Measurements from ENCODE around the gene GSTO2.
"Not testable (repeated sequence)": the region's sequence is repeated elsewhere in the genome, so short reads cannot be mapped to it uniquely, and the experiment has no call there.

The GSTO2 gene
- 0.96 to 3.1 (median 1.9) reads per million in 9 experiments for total RNA-seq

- H3K4me1 Mint-ChIP-seq (ENCODE audit: low read depth in 2 of 2), result peaks cover 21 to 37% of the 10 kb centered on the region in 2 donors
- peak within 1 kb of the TSS; percentile 96 to 98 for H3K27ac Mint-ChIP-seq
- H3K27me3 Mint-ChIP-seq, result no peaks in the 10 kb centered on the region
- peaks cover 48% of the 10 kb centered on the region for H3K36me3 Mint-ChIP-seq (ENCODE audit: insufficient read depth)
- DNase-seq, result peak; percentile 95 to 96 (median 96)
- ATAC-seq (replicated peaks), result peak; percentile 85
- H3K9me3 Mint-ChIP-seq, result no peaks in the 10 kb centered on the region
- H3K4me3 Mint-ChIP-seq, result peak within 1 kb of the TSS; percentile 85 to 88
Measured at GRCh38 chr10:104268713-104269645, at the start of gene GSTO2. Gene GSTO2 (plus strand): TSS chr10:104269184. CDS start chr10:104274916, 5,732 bp downstream.

GRCh38 chr10:104220522-104220921, 48.5 kb upstream of the GSTO2 start:
- H3K4me3 Mint-ChIP-seq, result no peak overlapping the region
- DNase-seq (no peak), ATAC-seq (replicated peaks) (no peak)
- no peaks in the 10 kb centered on the region for H3K9me3 Mint-ChIP-seq
- H3K4me1 Mint-ChIP-seq (ENCODE audit: low read depth in 2 of 2), result no peaks in the 10 kb centered on the region
- no peaks in the 10 kb centered on the region for H3K36me3 Mint-ChIP-seq (ENCODE audit: insufficient read depth)
- H3K27me3 Mint-ChIP-seq, result peaks cover 25 to 29% of the 10 kb centered on the region in 2 donors
- H3K27ac Mint-ChIP-seq, result no peak overlapping the region

- Mint-ChIP-seq H3K27me3 (peaks cover 28 to 29% of the 10 kb centered on the region in 2 donors), H3K27ac (no peak overlapping the region), H3K9me3 (no peaks in the 10 kb centered on the region), H3K36me3 (ENCODE audit: insufficient read depth) (no peaks in the 10 kb centered on the region), H3K4me3 (no peak overlapping the region), H3K4me1 (ENCODE audit: low read depth in 2 of 2) (no peaks in the 10 kb centered on the region)
- DNase-seq (no peak), ATAC-seq (replicated peaks) (no peak)
Measured at GRCh38 chr10:104223304-104223703, 45.7 kb upstream of the GSTO2 start.

- peaks cover 0 to 12% of the 10 kb centered on the region in 2 donors for H3K4me1 Mint-ChIP-seq (ENCODE audit: low read depth in 2 of 2)
- DNase-seq, result no peak
- ATAC-seq (replicated peaks), result no peak
- H3K36me3 Mint-ChIP-seq (ENCODE audit: insufficient read depth), result peaks cover 20% of the 10 kb centered on the region
- no peak overlapping the region for H3K4me3 Mint-ChIP-seq
- no peaks in the 10 kb centered on the region for H3K9me3 Mint-ChIP-seq
- H3K27ac Mint-ChIP-seq, result no peak overlapping the region
- H3K27me3 Mint-ChIP-seq, result peaks cover 22 to 34% of the 10 kb centered on the region in 2 donors
Measured at GRCh38 chr10:104230490-104230889, 38.5 kb upstream of the GSTO2 start.

GRCh38 chr10:104231784-104232612, 37.0 kb upstream of the GSTO2 start, which contains the start of gene CFAP43:
Gene CFAP43 (minus strand): TSS chr10:104232364. CDS start chr10:104232246, 118 bp downstream.
- peaks cover 37 to 44% of the 10 kb centered on the region in 2 donors for H3K27me3 Mint-ChIP-seq
- H3K4me3 Mint-ChIP-seq, result peak within 1 kb of the TSS; percentile 77 to 83
- ATAC-seq (replicated peaks) (peak; percentile 99), DNase-seq (peak; percentile 100)
- peak within 1 kb of the TSS; percentile 90 for H3K27ac Mint-ChIP-seq
- H3K9me3 Mint-ChIP-seq, result no peaks in the 10 kb centered on the region
- peaks cover 0 to 12% of the 10 kb centered on the region in 2 donors for H3K4me1 Mint-ChIP-seq (ENCODE audit: low read depth in 2 of 2)
- peaks cover 20% of the 10 kb centered on the region for H3K36me3 Mint-ChIP-seq (ENCODE audit: insufficient read depth)

GRCh38 chr10:104232613-104233102, 36.3 kb upstream of the GSTO2 start:
- peak overlapping the region; percentile 90 for H3K27ac Mint-ChIP-seq
- ATAC-seq (replicated peaks) (peak; percentile 3), DNase-seq (no peak)
- peaks cover 20% of the 10 kb centered on the region for H3K36me3 Mint-ChIP-seq (ENCODE audit: insufficient read depth)
- H3K4me1 Mint-ChIP-seq (ENCODE audit: low read depth in 2 of 2), result peaks cover 0 to 12% of the 10 kb centered on the region in 2 donors
- peak overlapping the region; percentile 77 to 83 for H3K4me3 Mint-ChIP-seq
- peaks cover 44 to 48% of the 10 kb centered on the region in 2 donors for H3K27me3 Mint-ChIP-seq
- H3K9me3 Mint-ChIP-seq, result no peaks in the 10 kb centered on the region

GRCh38 chr10:104233817-104234216, 35.2 kb upstream of the GSTO2 start:
- H3K4me1 Mint-ChIP-seq (ENCODE audit: low read depth in 2 of 2), result peaks cover 0 to 12% of the 10 kb centered on the region in 2 donors
- no peaks in the 10 kb centered on the region for H3K9me3 Mint-ChIP-seq
- peak overlapping the region; percentile 49 to 69 for H3K4me3 Mint-ChIP-seq
- ATAC-seq (replicated peaks), result no peak
- no peak for DNase-seq
- peaks cover 20% of the 10 kb centered on the region for H3K36me3 Mint-ChIP-seq (ENCODE audit: insufficient read depth)
- H3K27ac Mint-ChIP-seq, result no peak overlapping the region
- H3K27me3 Mint-ChIP-seq, result peaks cover 44 to 56% of the 10 kb centered on the region in 2 donors

- Mint-ChIP-seq H3K27ac (no peak overlapping the region), H3K4me1 (ENCODE audit: low read depth in 2 of 2) (peaks cover 0 to 12% of the 10 kb centered on the region in 2 donors), H3K4me3 (no peak overlapping the region), H3K36me3 (ENCODE audit: insufficient read depth) (peaks cover 20% of the 10 kb centered on the region), H3K9me3 (no peaks in the 10 kb centered on the region), H3K27me3 (peaks cover 51 to 67% of the 10 kb centered on the region in 2 donors)
- DNase-seq (no peak), ATAC-seq (replicated peaks) (no peak)
Measured at GRCh38 chr10:104234934-104235333, 34.0 kb upstream of the GSTO2 start.

GRCh38 chr10:104235801-104236200, 33.2 kb upstream of the GSTO2 start:
- Mint-ChIP-seq H3K27ac (no peak overlapping the region), H3K27me3 (peaks cover 47 to 76% of the 10 kb centered on the region in 2 donors), H3K4me3 (no peak overlapping the region), H3K9me3 (no peaks in the 10 kb centered on the region), H3K36me3 (ENCODE audit: insufficient read depth) (peaks cover 19% of the 10 kb centered on the region), H3K4me1 (ENCODE audit: low read depth in 2 of 2) (peaks cover 0 to 12% of the 10 kb centered on the region in 2 donors)
- ATAC-seq (replicated peaks) (no peak), DNase-seq (no peak)

- no peak for DNase-seq
- H3K27me3 Mint-ChIP-seq, result peaks cover 39 to 85% of the 10 kb centered on the region in 2 donors
Measured at GRCh38 chr10:104240078-104240477, 28.9 kb upstream of the GSTO2 start.

GRCh38 chr10:104242545-104242944, 26.4 kb upstream of the GSTO2 start:
- Mint-ChIP-seq H3K27ac (no peak overlapping the region), H3K9me3 (no peaks in the 10 kb centered on the region), H3K4me1 (ENCODE audit: low read depth in 2 of 2) (no peaks in the 10 kb centered on the region), H3K36me3 (ENCODE audit: insufficient read depth) (no peaks in the 10 kb centered on the region), H3K4me3 (no peak overlapping the region), H3K27me3 (peaks cover 22 to 69% of the 10 kb centered on the region in 2 donors)
- no peak for DNase-seq
- ATAC-seq (replicated peaks), result no peak

More at GRCh38 chr10:104240078-104240477, 28.9 kb upstream of the GSTO2 start:
- H3K4me1 Mint-ChIP-seq (ENCODE audit: low read depth in 2 of 2), result no peaks in the 10 kb centered on the region
- H3K9me3 Mint-ChIP-seq, result no peaks in the 10 kb centered on the region
- H3K27ac Mint-ChIP-seq, result no peak overlapping the region
- H3K36me3 Mint-ChIP-seq (ENCODE audit: insufficient read depth), result no peaks in the 10 kb centered on the region
- ATAC-seq (replicated peaks), result no peak
- no peak overlapping the region for H3K4me3 Mint-ChIP-seq

- H3K4me3 Mint-ChIP-seq; H3K9me3 Mint-ChIP-seq; H3K4me1 Mint-ChIP-seq (ENCODE audit: low read depth in 2 of 2); H3K27ac Mint-ChIP-seq; ATAC-seq (replicated peaks); DNase-seq; H3K36me3 Mint-ChIP-seq (ENCODE audit: insufficient read depth): not testable (repeated sequence)
- peaks cover 22 to 65% of the 10 kb centered on the region in 2 donors for H3K27me3 Mint-ChIP-seq
Measured at GRCh38 chr10:104243009-104243408, 26.0 kb upstream of the GSTO2 start.

GRCh38 chr10:104243512-104243911, 25.5 kb upstream of the GSTO2 start:
- no peak overlapping the region for H3K27ac Mint-ChIP-seq
- H3K27me3 Mint-ChIP-seq, result peaks cover 22 to 60% of the 10 kb centered on the region in 2 donors
- DNase-seq, result no peak
- no peak overlapping the region for H3K4me3 Mint-ChIP-seq
- no peaks in the 10 kb centered on the region for H3K36me3 Mint-ChIP-seq (ENCODE audit: insufficient read depth)
- no peak for ATAC-seq (replicated peaks)
- H3K4me1 Mint-ChIP-seq (ENCODE audit: low read depth in 2 of 2), result no peaks in the 10 kb centered on the region
- no peaks in the 10 kb centered on the region for H3K9me3 Mint-ChIP-seq
